C4-2B (cell line): ENCODE results near the gene HK1.

Experiments used
- CTCF ChIP-seq: fragments of 450-650 bp; conservative IDR thresholded peaks from 2 replicates; pipeline ENCODE4 v1.5.1; 2017; ENCODE audit warnings: mild to moderate bottlenecking
- ZFX ChIP-seq: fragments of 450-650 bp; IDR thresholded peaks from 2 replicates; pipeline ENCODE4 v1.6.1; 2017

DNA sequence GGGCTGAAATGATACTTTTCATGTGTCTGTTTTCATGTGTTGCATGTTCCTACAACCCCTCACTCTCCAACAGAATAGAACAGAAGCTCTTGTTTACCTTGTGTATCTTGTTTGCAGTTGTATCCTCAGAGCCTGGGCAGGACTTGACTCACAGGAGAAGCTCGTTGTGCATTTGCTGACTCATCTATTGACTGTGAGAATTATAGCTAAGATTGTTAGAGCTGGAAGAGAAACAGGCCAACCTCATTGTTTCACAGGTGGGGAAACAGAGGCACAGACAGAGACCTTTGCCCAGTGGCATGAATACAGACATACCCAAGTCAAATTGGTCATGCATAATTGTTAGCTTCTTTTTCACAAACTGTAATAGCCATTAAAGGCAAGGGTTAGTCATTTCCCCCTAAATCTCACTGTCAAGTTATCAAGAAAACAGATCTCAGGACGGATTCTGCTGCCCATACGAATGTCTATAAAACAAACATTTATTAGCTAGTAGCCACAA, 168.4 kb downstream of the HK1 start:
- TF ChIP-seq CTCF, result no peak
- no peak for TF ChIP-seq ZFX
